ENCODE results near the gene CELF1.
A peak's percentile ranks its signal among the peaks of the same experiment; 100 is the strongest.

The CELF1 gene

GRCh38 chr11:47446833-47447232, 106.1 kb downstream of the CELF1 start:
- no peak for DNase-seq (ENCODE audit: low read depth)

GRCh38 chr11:47445840-47446239, 107.1 kb downstream of the CELF1 start:
- no peak for DNase-seq (ENCODE audit: low read depth)

GRCh38 chr11:47443817-47444216, 109.1 kb downstream of the CELF1 start:
- no peak for DNase-seq (ENCODE audit: low read depth)

GRCh38 chr11:47443028-47443700, 109.8 kb downstream of the CELF1 start:
- no peak for DNase-seq (ENCODE audit: low read depth)

GRCh38 chr11:47442514-47442913, 110.4 kb downstream of the CELF1 start:
- DNase-seq (ENCODE audit: low read depth) = no peak

GRCh38 chr11:47441421-47441820, 111.5 kb downstream of the CELF1 start:
- no peak for DNase-seq (ENCODE audit: low read depth)

- no peak for DNase-seq (ENCODE audit: low read depth)
Measured at GRCh38 chr11:47440054-47440476, 112.9 kb downstream of the CELF1 start.

GRCh38 chr11:47438721-47439120, 114.2 kb downstream of the CELF1 start:
- no peak for DNase-seq (ENCODE audit: low read depth)

GRCh38 chr11:47437746-47438418, 115.0 kb downstream of the CELF1 start:
- DNase-seq (ENCODE audit: low read depth) = no peak

- DNase-seq (ENCODE audit: low read depth) = no peak
Measured at GRCh38 chr11:47437218-47437745, 115.7 kb downstream of the CELF1 start.

- no peak for DNase-seq (ENCODE audit: low read depth)
Measured at GRCh38 chr11:47436726-47437125, 116.2 kb downstream of the CELF1 start.

- no peak for DNase-seq (ENCODE audit: low read depth)
Measured at GRCh38 chr11:47435687-47436086, 117.2 kb downstream of the CELF1 start.

GRCh38 chr11:47434011-47434786, 118.7 kb downstream of the CELF1 start:
- peak; percentile 38 for DNase-seq (ENCODE audit: low read depth)

- no peak for DNase-seq (ENCODE audit: low read depth)
Measured at GRCh38 chr11:47433157-47433556, 119.8 kb downstream of the CELF1 start.

- DNase-seq (ENCODE audit: low read depth) = no peak
Measured at GRCh38 chr11:47431356-47432083, 121.4 kb downstream of the CELF1 start.

GRCh38 chr11:47430524-47430923, 122.4 kb downstream of the CELF1 start:
- no peak for DNase-seq (ENCODE audit: low read depth)

- DNase-seq (ENCODE audit: low read depth) = peak; percentile 92
Measured at GRCh38 chr11:47426062-47426956, 126.6 kb downstream of the CELF1 start, which contains the start of gene PSMC3. TSS of gene PSMC3 (minus strand) at chr11:47426439. CDS start at chr11:47426279, 160 bp downstream.

- no peak for DNase-seq (ENCODE audit: low read depth)
Measured at GRCh38 chr11:47425611-47426010, 127.3 kb downstream of the CELF1 start.

GRCh38 chr11:47418454-47419259, 134.3 kb downstream of the CELF1 start:
- DNase-seq (ENCODE audit: low read depth) = no peak

GRCh38 chr11:47417712-47418111, 135.2 kb downstream of the CELF1 start:
- DNase-seq (ENCODE audit: low read depth) = no peak
